ENCODE results near the gene GIT2.

- no peak for TF ChIP-seq EP300 (IDR thresholded peaks at IDR 0.05)
- no peak for TF ChIP-seq CTCF (IDR thresholded peaks at IDR 0.05)
Observed at GRCh38 chr12:109939504-109939903, 56.7 kb downstream of the GIT2 start.

Measured in esophagus muscularis mucosa (tissue), 3 donors.